AG09309 (cell line): ENCODE measurements around the gene ZMYND8.
"Not testable (repeated sequence)": the region's sequence is repeated elsewhere in the genome, so short reads cannot be mapped to it uniquely, and the experiment has no call there.

Experiments
- DNase-seq: peaks from one replicate; pipeline ENCODE4 v3.0.0-alpha.2; 2010; ENCODE audit warnings: low read depth
- H3K4me3 ChIP-seq: 2 replicates; pipeline ENCODE4 v1.5.1; 2011; ENCODE audit warnings: mild to moderate bottlenecking, low read depth, low read length, moderate library complexity; ENCODE audit not compliant: control insufficient read depth
- CTCF ChIP-seq: IDR thresholded peaks from 2 replicates; pipeline ENCODE4 v1.5.1; 2011; ENCODE audit warnings: mild to moderate bottlenecking, low read depth, low read length, inconsistent platforms; ENCODE audit not compliant: insufficient read depth, control insufficient read depth; ENCODE audit errors: missing control alignments

ZMYND8 gene

GRCh38 chr20:47181056-47181862 is 175.2 kb downstream of the ZMYND8 start:
- no peak overlapping the region for H3K4me3 ChIP-seq
- no peak for DNase-seq
- TF ChIP-seq CTCF, result no peak

GRCh38 chr20:47179267-47179666 is 177.2 kb downstream of the ZMYND8 start:
- no peak overlapping the region for H3K4me3 ChIP-seq
- TF ChIP-seq CTCF, result no peak
- no peak for DNase-seq

GRCh38 chr20:47178851-47179250 is 177.6 kb downstream of the ZMYND8 start:
- H3K4me3 ChIP-seq, result no peak overlapping the region
- no peak for DNase-seq
- no peak for TF ChIP-seq CTCF

GRCh38 chr20:47178277-47178676 is 178.2 kb downstream of the ZMYND8 start:
- H3K4me3 ChIP-seq, result no peak overlapping the region
- no peak for DNase-seq
- no peak for TF ChIP-seq CTCF

- H3K4me3 ChIP-seq, DNase-seq: not testable (repeated sequence)
Measured at GRCh38 chr20:47176217-47176616, 180.3 kb downstream of the ZMYND8 start.

- no peak for DNase-seq
- H3K4me3 ChIP-seq, result no peak overlapping the region
- TF ChIP-seq CTCF, result no peak
Measured at GRCh38 chr20:47175493-47175892, 181.0 kb downstream of the ZMYND8 start.

GRCh38 chr20:47174456-47175243 is 181.8 kb downstream of the ZMYND8 start:
- H3K4me3 ChIP-seq, result no peak overlapping the region
- DNase-seq, result no peak
- no peak for TF ChIP-seq CTCF
